NCI-H460 (cell line): ENCODE data around the gene USP27X. TPM values are rescaled to one million over a fixed set of nuclear protein-coding genes. Genes with fewer than 3 reads are reported as not detected.

Experiments
- DNase-seq: peaks from one replicate; pipeline ENCODE4 v3.0.0-alpha.2; 2016; ENCODE audit warnings: low read depth; ENCODE audit errors: extremely low read depth
- polyA plus RNA-seq: library from polyadenylated mRNA; depleted of rRNA; stranded (reverse); fragments of >200 nt; gene quantifications from 2 replicates; pipeline ENCODE4 v1.2.3, GENCODE V29; 2014; cell fraction: nucleus; rRNA removed
- total RNA-seq: library from RNA; depleted of rRNA; stranded (reverse); fragments of >200 nt; shearing (Covaris generic); gene quantifications from 2 replicates; pipeline ENCODE4 v1.2.3, GENCODE V29; 2014; rRNA removed

The USP27X gene
- total RNA-seq: 1.3 and 2.1 TPM in 2 replicates
- polyA plus RNA-seq: 0.44 and 0.85 TPM in 2 replicates

DNA sequence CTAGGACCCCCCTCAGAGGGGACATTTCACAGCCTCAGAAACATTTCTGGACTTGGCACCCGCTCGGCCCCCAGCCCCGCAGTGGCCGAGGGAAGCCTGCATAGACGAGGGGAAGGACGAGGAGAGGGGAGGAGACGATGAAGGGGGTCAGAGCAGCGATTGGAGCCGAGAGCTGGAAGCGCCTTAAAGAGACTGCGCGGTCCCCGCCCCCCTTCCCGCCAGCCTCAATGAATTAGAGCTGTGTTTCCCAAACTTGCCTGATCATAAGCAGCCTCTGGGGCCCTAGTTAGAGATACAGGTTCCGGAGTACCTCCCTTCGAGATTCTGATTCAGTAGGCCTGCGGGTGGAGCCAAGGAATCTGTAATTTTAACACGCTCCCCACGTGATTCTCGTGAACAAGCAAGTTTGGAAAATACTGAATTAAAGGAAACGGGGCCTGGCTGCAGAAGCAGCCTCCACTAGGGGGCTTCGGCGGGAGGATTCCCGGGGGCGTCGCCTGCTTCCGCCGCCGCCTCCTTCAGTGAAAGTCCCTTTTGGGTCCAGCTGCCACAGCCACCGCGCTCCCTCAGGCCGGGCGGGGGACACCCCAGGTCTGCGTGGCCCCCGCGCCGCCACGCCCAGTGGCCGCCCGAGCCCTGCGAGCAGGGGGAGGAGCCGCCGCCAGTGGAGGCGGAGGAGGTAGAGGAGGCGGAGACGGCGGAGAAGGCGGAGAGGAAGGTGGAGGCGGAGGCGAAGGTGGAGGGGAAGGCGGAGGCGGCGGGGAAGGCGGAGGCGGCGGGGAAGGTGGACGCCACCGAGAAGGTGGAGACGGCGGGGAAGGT lies at the start of gene USP27X:
Gene USP27X, plus strand, starts transcription at position 651 of the 822 bp plus-strand sequence. CDS start 824 bp downstream, outside the sequence.
- DNase-seq: peak; percentile 68

DNA sequence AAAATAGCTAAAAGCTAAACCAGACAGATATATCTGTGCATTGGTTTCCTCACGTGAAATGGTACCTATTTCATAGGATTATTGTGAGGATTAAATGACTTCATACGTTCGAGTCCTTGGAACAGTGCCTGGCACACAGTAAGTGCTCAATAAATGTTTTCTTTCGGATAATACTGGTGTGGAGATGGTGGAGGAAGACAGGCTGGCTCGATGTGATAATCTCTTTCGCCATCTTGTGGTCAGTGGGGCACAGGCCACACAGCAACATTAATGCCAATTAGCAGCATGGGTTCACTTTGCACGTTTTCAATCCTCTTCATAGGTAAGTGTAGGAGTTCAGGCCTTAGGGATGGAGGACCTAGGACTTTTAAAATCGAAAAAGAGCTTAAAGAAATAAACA lies 40.9 kb upstream of the USP27X start:
- peak; percentile 27 for DNase-seq

DNA sequence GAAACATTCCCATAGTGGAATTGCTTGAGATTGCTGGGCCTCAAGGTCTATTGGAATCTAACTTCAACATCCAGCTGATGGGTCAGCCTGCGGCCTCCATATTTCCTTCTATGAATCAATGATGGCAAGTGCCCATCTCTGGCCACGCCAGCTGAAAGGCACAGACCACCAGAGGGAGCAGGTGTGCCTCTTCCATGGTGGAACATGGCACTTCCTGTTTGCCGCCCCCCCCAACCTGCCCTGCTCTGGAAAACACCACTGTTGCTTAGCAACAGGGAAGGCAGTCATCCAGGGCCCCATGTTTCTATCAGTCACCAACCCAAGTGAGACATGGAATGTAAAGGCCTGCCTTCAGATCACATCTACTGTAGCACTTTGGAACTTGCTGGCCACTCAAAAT lies 38.6 kb upstream of the USP27X start:
- DNase-seq: peak; percentile 45

- DNase-seq: no peak
These were observed 36.7 kb upstream of the USP27X start for GRCh38 chrX:49842621-49843020.

DNA sequence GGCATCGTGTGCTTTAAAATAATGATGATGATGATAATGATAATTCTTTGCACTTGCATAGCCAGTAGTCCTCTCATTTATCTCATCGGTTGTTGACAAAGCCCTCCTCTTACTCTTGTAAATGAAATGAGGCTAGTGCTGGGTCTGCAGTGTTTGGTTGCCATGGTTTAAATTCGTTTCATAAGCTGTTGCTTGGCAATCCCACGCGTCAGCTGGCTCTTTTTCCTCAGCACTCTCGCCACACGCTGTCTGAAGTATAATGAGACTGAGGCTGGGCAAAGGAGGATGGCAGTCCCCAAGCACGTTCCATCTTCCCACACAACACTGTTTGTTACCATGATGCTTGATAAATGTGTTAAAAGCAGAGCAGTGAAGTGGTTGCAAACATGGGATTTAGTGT lies 34.7 kb upstream of the USP27X start:
- DNase-seq: no peak

GRCh38 chrX:49845701-49846403 lies 33.4 kb upstream of the USP27X start:
- no peak for DNase-seq

DNA sequence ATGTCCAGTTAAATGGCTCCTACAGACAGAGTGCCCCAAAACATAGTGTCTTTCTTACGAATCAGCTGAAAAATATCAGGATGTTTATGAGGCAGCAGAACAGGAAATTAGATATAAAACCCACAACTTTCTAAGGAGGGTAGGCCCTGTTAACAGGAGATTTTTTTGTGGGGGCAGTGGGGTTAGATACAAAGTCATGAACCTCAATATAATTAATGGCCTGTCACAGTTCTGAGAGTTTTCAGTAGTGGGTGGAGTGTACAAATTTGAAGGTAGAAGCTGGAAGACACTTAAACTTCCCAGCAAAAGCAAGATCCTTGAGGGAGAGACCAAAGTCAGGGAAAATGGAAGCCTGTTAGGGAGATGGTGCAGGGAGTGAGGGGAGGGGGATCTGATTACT lies 32.8 kb upstream of the USP27X start:
- DNase-seq: no peak

GRCh38 chrX:49848275-49848674 lies 31.0 kb upstream of the USP27X start:
- no peak for DNase-seq

GRCh38 chrX:49850028-49850427 lies 29.3 kb upstream of the USP27X start:
- no peak for DNase-seq

DNA sequence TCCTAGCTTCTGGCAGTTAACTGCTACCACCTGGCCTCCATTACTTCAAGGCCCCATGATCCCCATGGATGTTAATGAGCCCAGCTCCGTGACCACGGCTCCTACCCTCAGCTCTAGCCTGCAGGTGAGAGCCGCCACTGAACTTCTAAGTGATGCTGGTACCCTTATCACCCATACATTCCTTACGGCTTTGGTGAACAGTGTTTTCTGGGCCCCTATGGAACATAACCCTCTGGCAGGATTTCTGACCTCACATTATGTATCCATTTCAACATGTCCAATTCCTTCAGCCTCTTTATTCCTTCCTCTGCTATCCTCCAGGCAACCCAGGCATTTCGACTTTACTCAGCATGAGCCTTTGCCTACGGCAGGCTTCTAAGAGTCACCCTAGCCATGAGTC lies 25.6 kb upstream of the USP27X start:
- DNase-seq: no peak

DNA sequence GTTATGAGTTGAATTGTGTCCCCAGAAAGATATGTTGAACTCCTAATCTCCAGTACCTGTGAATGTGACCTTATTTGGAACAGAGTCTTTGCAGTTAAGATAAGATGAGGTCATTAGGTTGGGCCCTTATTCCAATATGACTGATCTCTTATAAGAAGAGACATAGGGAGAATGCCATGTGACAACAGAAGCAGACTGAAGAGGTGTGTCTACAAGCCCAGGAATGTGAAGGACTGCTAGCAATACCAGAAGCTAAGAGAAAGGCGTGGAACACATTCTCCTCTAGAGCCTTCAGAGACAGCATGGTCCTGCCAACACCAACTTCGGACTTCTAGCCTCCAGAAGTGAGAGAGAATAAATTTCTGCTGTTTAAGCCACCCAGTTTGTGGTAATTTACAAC lies 22.5 kb upstream of the USP27X start:
- DNase-seq: no peak

DNA sequence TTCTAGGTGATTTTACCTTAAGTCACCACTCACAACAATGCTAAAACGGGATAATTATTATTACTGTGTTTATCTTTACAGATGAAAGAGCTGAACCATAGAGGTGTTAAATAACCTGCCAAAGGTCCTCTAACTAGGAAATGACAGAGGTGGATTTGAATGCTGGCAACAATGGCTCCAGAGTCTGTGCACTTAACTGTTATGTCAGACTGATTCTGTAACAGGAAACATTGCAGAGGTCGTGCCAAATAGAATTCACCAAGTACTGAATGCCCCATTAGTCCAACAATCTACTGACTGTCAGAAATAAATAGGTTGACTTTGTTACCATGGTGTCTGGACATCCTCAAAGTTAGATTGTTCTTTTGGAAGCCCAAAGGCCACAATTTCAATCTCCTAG lies 20.9 kb upstream of the USP27X start:
- no peak for DNase-seq

DNA sequence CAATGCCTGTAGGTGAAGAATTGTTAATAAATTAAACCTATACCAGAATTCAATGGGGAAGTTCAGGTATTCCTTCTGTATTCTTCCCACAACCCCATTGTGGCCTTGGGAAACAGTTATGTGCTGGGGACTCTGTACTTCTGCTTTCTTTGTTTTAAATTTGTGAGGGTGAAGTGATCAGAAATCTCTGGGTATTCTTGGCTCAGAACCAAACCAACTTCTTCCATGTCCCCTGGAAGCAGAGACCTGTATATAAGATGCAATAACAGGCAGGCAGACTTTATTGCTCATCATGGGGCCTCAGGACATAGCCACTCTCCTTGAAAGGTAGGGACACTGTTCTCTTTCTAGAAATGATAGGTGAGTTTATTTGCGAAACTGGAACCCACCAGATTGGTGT lies 19.8 kb upstream of the USP27X start:
- no peak for DNase-seq

- DNase-seq: no peak
These were observed 18.3 kb upstream of the USP27X start for GRCh38 chrX:49860867-49861535.

DNA sequence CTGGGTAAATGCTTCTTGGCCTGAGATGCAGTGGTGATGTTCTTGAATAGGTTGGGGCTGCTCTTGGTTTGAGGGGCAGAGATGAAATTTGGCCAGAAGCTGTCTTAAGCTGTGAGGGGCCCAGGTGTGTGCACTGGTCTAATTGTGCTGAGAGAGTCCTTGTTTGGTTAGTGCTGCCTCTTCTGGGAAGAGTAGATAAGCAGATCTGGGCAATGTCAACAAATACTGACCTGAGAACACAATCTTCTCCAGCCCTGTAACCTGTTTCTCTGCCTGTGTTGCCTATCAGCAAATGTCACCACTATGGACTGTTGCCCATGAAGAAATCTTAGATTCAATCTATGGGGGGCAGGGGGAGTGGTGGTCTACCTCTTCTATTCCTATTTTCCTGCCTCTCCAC lies 17.2 kb upstream of the USP27X start:
- DNase-seq: no peak

- no peak for DNase-seq
These were observed 10.5 kb upstream of the USP27X start for GRCh38 chrX:49868739-49869138.

GRCh38 chrX:49876750-49877149 lies 2.5 kb upstream of the USP27X start:
- peak; percentile 28 for DNase-seq

DNA sequence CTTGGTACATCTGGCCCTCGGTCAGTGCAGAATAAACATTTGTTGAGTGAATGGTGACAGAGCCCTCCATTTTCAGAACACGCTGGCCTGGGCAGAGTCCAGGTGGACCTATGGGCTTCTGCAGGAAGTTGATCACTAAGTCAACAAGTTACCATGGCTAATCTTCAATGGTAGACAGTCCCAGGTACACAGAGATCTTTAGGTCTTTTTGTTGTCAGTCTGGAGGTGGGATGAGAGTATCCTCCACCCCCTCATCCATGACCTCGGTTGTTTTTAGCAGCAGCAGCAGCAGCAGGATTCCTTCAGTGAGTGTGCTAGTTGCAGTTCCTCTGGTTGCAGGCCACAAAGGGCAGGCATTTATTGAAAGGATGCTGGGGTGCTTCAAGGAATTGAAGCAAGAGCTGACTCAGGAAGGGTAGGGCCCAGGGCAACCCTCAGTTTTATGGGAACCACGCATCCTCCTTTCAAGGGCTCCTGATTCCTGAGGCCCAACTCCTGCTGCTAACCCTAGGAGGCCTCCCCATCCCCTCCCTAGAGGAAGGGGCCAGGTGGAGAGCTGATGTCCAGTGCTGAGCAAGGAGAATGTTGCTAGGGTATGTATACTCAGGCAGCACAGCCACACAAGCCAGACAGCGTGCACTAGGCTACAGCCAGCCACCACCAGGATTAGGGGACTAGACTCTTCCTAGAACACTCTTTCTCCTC lies 1.7 kb upstream of the USP27X start:
- DNase-seq: no peak

DNA sequence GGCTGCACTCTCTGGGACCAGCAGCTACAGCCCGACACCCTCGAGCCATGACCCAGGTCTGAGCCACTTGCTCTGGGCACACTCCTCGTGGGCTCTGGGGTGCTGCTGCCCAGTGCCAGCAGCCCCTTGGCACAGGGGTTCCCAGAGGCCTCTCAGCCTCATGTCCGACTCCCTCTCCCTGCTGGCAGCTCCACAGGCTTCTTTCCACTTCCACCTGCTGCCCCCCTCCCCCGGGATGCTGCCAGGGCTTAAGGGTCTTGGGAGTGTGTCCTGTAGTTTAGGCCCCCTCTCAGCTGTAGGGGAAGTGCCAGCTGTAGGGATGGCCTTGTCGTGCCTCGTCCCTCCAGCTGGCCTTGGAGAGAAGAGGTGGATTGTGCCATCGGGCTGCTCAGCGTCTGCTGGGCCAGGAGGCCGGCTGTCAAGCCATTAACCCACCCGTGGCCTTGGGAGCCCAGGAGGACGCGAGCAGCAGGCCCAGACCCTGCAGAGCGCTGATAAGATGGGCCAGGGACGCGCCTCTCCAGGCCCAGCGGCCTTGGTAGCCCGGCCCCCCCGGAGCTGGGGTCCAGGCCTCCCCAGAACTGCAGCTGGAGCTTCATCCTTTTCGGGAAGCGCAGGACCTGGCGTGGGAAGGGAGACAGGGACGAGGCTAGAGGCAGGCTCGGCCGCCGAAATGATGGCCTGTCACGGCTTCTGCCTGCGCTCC lies 1.0 kb upstream of the USP27X start:
- DNase-seq: no peak

DNA sequence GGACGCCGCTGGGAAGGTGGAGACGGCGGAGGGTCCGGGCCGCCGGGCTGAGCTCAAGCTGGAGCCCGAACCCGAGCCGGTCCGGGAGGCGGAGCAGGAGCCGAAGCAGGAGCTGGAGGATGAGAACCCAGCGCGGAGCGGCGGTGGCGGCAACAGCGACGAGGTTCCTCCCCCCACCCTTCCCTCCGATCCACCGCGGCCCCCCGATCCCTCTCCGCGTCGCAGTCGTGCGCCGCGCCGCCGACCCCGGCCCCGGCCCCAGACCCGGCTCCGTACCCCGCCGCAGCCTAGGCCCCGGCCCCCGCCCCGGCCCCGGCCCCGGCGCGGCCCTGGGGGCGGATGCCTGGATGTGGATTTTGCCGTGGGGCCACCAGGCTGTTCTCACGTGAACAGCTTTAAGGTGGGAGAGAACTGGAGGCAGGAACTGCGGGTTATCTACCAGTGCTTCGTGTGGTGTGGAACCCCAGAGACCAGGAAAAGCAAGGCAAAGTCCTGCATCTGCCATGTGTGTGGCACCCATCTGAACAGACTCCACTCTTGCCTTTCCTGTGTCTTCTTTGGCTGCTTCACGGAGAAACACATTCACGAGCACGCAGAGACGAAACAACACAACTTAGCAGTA lies 483 bp downstream of the USP27X start:
- no peak for DNase-seq
